ENCODE data around the gene WEE2.

DNA sequence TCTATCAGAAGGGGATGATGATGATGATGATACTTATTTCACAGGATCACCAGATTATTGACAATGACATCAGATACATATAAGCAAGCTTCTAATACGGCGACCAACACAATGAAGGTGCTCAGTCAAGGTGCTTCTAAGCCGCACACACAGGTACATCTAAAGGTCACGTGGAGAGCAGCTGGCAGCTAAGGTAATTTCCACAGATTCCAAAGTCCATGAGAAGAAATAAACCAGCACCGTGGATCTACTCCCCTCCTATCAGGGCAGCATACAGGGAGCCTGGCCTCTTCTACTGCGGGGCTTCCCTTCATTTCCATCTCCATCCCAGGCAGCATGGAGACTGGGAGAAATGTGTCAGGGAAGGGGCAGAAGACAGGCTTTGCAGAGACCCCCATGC is 43.7 kb upstream of the WEE2 start:
- TF ChIP-seq, protein P1, sequence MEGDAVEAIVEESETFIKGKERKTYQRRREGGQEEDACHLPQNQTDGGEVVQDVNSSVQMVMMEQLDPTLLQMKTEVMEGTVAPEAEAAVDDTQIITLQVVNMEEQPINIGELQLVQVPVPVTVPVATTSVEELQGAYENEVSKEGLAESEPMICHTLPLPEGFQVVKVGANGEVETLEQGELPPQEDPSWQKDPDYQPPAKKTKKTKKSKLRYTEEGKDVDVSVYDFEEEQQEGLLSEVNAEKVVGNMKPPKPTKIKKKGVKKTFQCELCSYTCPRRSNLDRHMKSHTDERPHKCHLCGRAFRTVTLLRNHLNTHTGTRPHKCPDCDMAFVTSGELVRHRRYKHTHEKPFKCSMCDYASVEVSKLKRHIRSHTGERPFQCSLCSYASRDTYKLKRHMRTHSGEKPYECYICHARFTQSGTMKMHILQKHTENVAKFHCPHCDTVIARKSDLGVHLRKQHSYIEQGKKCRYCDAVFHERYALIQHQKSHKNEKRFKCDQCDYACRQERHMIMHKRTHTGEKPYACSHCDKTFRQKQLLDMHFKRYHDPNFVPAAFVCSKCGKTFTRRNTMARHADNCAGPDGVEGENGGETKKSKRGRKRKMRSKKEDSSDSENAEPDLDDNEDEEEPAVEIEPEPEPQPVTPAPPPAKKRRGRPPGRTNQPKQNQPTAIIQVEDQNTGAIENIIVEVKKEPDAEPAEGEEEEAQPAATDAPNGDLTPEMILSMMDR (IDR thresholded peaks at IDR 0.05): no peak
- TF ChIP-seq POLR2A (IDR thresholded peaks at IDR 0.05): no peak
